Activated CD8-positive, alpha-beta memory T cell treated with anti-CD3 and anti-CD28 coated beads for 36 hours (primary cell): Measurements from ENCODE around the gene COX15. TPM values are rescaled to one million over a fixed set of nuclear protein-coding genes. Genes with fewer than 3 reads are reported as not detected.
"Not testable (repeated sequence)": the region's sequence is repeated elsewhere in the genome, so short reads cannot be mapped to it uniquely, and the experiment has no call there.

Experiments used
- CTCF ChIA-PET: fragments of 350-600 bp; sonication (Branson Sonifier 250); formaldehyde crosslinking; loops from one replicate; lab custom pipeline; 2021; ENCODE audit warnings: antibody characterized with exemption; lab: Charles Lee
- POLR2A ChIA-PET: fragments of 350-600 bp; sonication (Branson Sonifier 250); formaldehyde crosslinking; loops from one replicate; lab custom pipeline; 2021; ENCODE audit warnings: antibody characterized with exemption; lab: Charles Lee
- total RNA-seq, 2 experiments: library from RNA; stranded (reverse); gene quantifications; one replicate each; pipeline ENCODE4 v1.2.3, GENCODE V29; 2021

The COX15 gene
- total RNA-seq, 2 experiments from 2014 or later = 36.8 to 37.7 TPM

DNA sequence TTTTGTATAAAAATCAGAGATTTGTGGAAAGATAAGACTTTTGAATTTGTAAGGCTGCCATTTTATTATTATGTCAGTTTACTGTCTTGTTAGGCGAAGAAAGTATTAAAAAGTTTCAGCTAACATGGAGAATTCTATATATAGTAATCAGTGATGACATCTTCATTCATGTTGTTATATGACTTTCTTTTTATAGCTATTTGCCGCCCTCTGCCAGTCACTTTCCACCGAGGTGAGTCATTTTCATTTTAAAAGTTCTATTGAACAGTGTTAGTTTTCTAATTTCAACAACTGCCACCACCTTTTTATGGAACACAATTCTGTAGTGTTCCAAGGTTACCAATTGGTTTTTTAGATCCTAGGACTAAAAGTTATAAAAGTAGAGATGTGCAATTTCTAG, 11.9 kb upstream of the COX15 start:
- ChIA-PET CTCF (no interaction called here), POLR2A (no interaction called here)

DNA sequence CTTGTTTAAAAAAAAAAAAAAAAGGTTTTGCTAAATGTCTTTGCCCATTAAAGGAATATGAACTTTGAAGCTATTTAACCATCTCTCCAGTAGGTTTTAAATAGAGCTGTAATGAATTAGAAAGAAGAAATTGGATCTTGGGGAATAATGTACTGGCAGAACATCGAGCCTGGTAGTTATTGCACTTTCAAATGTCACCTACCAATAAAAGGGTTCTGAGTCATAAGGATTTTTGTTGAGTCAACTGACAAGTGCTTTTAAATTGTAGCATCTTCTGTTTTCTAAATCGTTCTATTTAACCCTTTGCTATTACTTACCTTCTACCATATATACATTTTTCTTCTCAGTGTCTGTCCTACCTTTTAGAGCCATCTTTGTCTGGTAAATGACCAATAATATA, 10.8 kb upstream of the COX15 start:
- POLR2A ChIA-PET = interaction anchor here (1.1 kb wide), 1 partner anchor 11 kb away, joined by 3 read pairs; the partner anchor contains the start of genes COX15 and CUTC
- CTCF ChIA-PET = no interaction called here

GRCh38 chr10:99742254-99742653, 10.3 kb upstream of the COX15 start:
- ChIA-PET CTCF (no interaction called here), POLR2A (interaction anchor here (1.1 kb wide), 1 partner anchor 10 kb away, joined by 3 read pairs; the partner anchor contains the start of genes COX15 and CUTC)

DNA sequence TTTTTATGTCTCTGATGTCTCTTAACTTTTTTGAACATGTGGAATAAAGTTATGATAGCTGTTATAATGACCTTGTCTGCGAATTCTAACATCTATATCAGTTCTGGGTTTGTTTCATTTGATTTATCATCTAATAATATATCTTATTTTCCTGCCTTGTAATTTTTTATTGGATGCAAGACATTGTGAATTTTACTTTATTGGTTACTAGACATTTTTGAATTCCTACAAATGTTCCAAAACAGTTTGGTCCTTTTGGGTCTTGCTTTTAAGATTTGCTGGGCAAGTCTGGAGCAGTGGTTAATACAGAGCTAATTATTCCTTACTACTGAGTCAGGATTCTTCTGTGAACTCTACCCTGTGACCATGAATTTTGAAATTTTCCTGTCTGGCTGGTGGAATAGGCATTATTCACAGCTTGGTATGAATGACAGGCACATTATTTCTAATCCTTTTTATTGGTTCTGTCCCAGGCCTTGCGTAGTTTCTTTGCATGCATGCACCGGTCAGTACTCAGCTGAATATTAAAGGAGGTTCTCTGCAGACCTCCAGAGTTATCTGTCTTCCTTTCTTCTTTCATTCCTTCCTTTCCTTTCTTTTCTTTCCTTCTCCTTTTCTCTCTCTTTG, 9.1 kb upstream of the COX15 start:
- ChIA-PET POLR2A (no interaction called here), CTCF (interaction anchor here (0.7 to 1.2 kb wide), 2 partner anchors 9 to 268 kb away, joined by 3 read pairs; partner anchors contain the start of genes COX15, CUTC and DNMBP)

GRCh38 chr10:99740260-99740659, 8.3 kb upstream of the COX15 start:
- ChIA-PET CTCF (interaction anchor here (0.6 to 1.2 kb wide), 3 partner anchors 8 to 269 kb away, joined by 3 read pairs; partner anchors contain the start of genes COX15, CUTC and DNMBP), POLR2A (no interaction called here)

- POLR2A ChIA-PET = interaction anchor here (0.6 kb wide), 1 partner anchor 119 kb away, joined by 4 read pairs; no protein-coding TSS in a partner anchor
- CTCF ChIA-PET = not testable (repeated sequence)
Observed at GRCh38 chr10:99734111-99734510, 2.2 kb upstream of the COX15 start.

DNA sequence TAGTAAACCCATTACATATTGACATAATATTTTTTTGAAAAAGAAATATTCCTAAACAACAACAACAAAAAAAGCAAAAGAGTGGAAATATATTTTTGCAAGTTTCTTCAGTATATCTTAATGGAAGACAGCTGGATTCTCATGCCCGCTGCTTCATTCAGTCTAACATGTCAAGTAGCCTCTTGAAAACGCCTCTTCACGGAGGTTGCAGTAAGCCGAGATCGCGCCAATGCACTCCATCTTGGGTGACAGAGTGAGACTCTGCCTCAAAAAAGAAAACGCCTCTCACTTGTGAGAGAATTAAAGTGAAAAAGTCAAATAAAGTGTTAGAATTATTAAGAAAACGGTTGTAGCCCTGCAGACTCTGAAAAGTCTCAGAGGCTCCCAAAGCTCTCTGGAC, 1.4 kb upstream of the COX15 start:
- POLR2A ChIA-PET = no interaction called here
- CTCF ChIA-PET = no interaction called here

GRCh38 chr10:99731306-99732032, 458 bp downstream of the COX15 start:
- ChIA-PET CTCF (interaction anchor here (0.7 to 0.9 kb wide), 2 partner anchors 9 to 73 kb away, joined by 3 read pairs; no protein-coding TSS in a partner anchor), POLR2A (interaction anchor here (0.5 to 1.6 kb wide), 10 partner anchors 11 to 1052 kb away, joined by 3 to 11 read pairs (median 4); partner anchors contain the start of genes GOT1 and SLC25A28)

- POLR2A ChIA-PET = no interaction called here
- CTCF ChIA-PET = no interaction called here
Observed at GRCh38 chr10:99730026-99730425, 1.9 kb downstream of the COX15 start.

- CTCF ChIA-PET = no interaction called here
- POLR2A ChIA-PET = interaction anchor here (0.5 kb wide), 1 partner anchor 12 kb away, joined by 5 read pairs; no protein-coding TSS in a partner anchor
Observed at GRCh38 chr10:99720387-99720786, 11.5 kb downstream of the COX15 start.

- CTCF ChIA-PET = interaction anchor here (0.7 kb wide), 1 partner anchor 284 kb away, joined by 3 read pairs; the partner anchor contains the start of gene GOT1
Observed at GRCh38 chr10:99714446-99714845, 17.5 kb downstream of the COX15 start.

DNA sequence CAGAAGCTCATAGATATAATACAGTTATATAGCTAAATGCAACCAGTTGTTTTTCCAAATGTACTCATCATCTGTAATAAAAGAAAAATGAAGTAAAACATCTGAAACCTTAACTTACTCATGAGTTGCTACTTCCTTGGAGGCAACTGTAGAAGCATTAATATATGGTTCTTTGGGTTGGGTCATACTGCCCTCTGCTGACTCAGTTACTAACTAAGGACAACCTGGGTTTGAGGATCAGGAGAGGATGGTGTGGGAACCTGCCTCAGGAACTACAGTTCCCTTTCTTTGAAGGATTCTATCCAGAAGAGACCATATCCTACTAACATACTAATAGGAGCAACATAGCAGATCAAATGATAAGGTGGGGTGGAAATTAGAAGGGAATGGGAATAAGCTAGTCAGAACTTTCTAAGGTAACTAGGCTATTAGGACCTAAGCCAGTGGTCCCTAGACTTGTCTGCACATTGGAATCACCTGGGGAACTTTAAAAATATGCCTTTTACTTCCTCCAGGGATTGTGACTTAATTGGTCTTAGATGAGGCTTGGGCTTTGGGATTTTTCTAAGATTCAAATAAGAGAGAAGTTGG, 20.7 kb downstream of the COX15 start:
- CTCF ChIA-PET = interaction anchor here (0.7 to 1.3 kb wide), 2 partner anchors 28 to 60 kb away, joined by 3 read pairs; no protein-coding TSS in a partner anchor

More at GRCh38 chr10:99714446-99714845, 17.5 kb downstream of the COX15 start:
- POLR2A ChIA-PET = no interaction called here

DNA sequence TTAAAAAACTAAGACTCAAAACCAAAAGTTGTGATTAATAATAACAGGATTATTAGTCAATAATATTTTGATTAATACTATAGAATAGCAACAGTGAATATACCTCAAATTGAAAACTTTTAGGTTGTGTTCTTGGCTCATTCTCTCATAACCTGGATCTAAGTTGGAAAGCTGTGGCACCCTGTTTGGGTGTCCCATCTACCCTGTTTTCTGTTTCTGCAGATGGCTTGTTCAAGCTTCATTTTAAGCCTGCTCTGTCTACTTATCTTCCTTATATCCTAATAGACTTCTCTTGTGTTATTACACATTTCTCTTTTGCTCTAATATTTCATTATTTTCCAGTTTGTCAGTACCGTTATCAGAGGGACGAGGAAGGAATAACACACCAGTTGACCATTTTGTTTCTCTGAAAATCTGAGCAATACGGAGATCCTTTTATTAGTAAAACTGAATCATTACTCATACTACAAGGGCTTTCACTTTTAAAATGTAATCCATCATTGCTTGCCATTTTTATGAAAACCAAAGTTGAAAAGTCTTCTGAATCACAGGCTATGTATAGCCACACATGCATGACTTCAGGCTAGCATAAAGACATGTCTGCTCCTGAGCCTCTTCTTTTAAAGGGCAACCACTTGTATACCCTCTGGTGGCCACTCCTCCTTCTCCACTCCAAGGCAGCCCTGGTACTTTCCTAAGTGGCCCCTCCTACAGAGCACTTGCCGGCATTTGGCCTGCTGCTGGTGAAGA, 22.3 kb downstream of the COX15 start:
- POLR2A ChIA-PET = interaction anchor here (0.6 kb wide), 1 partner anchor 95 kb away, joined by 4 read pairs; no protein-coding TSS in a partner anchor

More for the DNA sequence above, 20.7 kb downstream of the COX15 start:
- POLR2A ChIA-PET = no interaction called here

GRCh38 chr10:99708428-99709012, 23.4 kb downstream of the COX15 start:
- POLR2A ChIA-PET = interaction anchor here (0.6 to 0.7 kb wide), 2 partner anchors 12 to 13 kb away, joined by 3 to 5 read pairs; no protein-coding TSS in a partner anchor
- CTCF ChIA-PET = interaction anchor here (1.2 kb wide), 1 partner anchor 148 kb away, joined by 5 read pairs; no protein-coding TSS in a partner anchor

More for the DNA sequence above, 22.3 kb downstream of the COX15 start:
- CTCF ChIA-PET = interaction anchor here (1.2 kb wide), 1 partner anchor 149 kb away, joined by 5 read pairs; no protein-coding TSS in a partner anchor

GRCh38 chr10:99700649-99701048, 31.3 kb downstream of the COX15 start:
- CTCF ChIA-PET = no interaction called here
- POLR2A ChIA-PET = no interaction called here

DNA sequence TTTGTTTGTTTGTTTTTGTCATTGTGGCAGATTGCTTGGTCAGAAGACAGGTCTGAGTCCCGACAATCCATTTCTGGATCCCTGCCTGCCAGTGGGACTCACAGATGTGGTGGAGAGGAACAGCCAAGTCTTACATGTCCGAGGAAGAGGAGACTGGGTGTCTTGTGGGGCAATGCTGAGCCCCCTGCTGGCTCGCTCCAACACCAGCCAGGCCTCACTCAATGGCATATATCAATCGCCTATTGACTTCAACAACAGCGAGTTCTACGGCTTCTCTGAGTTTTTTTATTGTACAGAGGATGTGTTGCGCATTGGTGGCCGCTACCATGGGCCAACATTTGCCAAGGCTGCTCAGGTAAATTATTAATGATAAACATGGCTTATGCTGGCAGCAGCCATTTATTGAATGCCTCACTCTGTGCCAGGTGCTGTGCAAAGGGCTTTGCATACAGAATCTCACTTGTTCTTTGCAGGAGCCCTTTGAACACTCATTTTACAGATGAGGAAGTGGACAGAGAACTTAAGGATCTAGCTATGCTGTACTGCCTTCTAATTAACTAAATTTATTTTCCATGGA, 33.3 kb downstream of the COX15 start:
- POLR2A ChIA-PET = no interaction called here

GRCh38 chr10:99695761-99696160, 36.2 kb downstream of the COX15 start:
- ChIA-PET POLR2A (no interaction called here), CTCF (no interaction called here)

More for the DNA sequence above, 33.3 kb downstream of the COX15 start:
- CTCF ChIA-PET = no interaction called here
